Measurements from ENCODE around the gene ATP8A2. TPM values are rescaled to one million over a fixed set of nuclear protein-coding genes. Genes with fewer than 3 reads are reported as not detected.

ATP8A2 gene
- total and polyA plus RNA-seq, 2 of the 4 experiments (the other 2 are of a cell fraction) = 0.02 to 0.18 TPM

DNA sequence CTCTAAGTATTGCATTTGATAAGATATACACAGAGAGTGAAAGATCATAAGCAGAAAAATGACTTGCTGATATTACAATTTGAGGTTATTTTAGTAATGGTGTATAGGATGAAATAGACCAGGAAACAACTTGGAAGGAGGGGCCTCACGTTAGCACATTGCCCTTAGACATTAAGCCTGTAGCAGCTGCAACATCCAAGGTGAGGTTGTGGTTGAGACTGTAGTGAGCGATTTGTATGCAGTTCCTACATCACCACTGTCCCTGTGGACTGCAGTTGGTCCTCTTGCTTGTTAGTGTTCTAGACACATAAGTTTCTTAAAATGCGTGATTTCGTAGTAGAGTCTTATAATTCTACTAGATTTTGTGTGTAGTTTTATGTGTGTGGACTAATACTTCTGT is 311.3 kb downstream of the ATP8A2 start:
- H2AK5ac ChIP-seq (ENCODE audit: low read depth, low read length) = no peak overlapping the region
- H2BK15ac ChIP-seq (ENCODE audit: low read depth, low read length) = no peak overlapping the region
- H3K79me1 ChIP-seq (ENCODE audit: low read depth in 1 of 2, low read length in 2 of 2) = no peaks in the 10 kb centered on the region
- H3K14ac ChIP-seq (replicated peaks; ENCODE audit: low read depth, low read length) = no peak overlapping the region
- H3K27me3 ChIP-seq (ENCODE audit: control insufficient read depth, insufficient read depth, low read length) = no peaks in the 10 kb centered on the region
- ChIA-PET CTCF (no interaction called here), POLR2A (ENCODE audit: unreplicated experiment) (no interaction called here)
- in situ Hi-C loops (cut with MboI; ENCODE audit: low sequenced_read_pairs) = no loop called here
- no peak overlapping the region for H2AK9ac ChIP-seq (replicated peaks; ENCODE audit: low read depth, low read length, poor library complexity)
- no peak overlapping the region for H2BK5ac ChIP-seq (ENCODE audit: low read depth, low read length, poor library complexity, severe bottlenecking)
- no peaks in the 10 kb centered on the region for H4K20me1 ChIP-seq (ENCODE audit: insufficient read depth, low read length)
- no peak overlapping the region for H3K18ac ChIP-seq (ENCODE audit: low read depth, low read length)
- H2AFZ ChIP-seq (replicated peaks; ENCODE audit: low read length, poor library complexity) = no peak overlapping the region
- no peaks in the 10 kb centered on the region for H3K9me3 ChIP-seq (ENCODE audit: control insufficient read depth, insufficient read depth, low read length)
- no peak overlapping the region for H3K4ac ChIP-seq (ENCODE audit: low read depth, low read length)
- H4K91ac ChIP-seq (ENCODE audit: insufficient read depth, low read depth, low read length) = no peak overlapping the region
- no TSS peak for BruUV-seq (replicated peaks)
- H3K4me3 ChIP-seq (ENCODE audit: insufficient read depth, low read depth, low read length) = no peak overlapping the region
- dilution Hi-C loops (cut with HindIII; ENCODE audit: low sequenced_read_pairs, unreplicated experiment) = no loop called here
- no peak overlapping the region for H4K5ac ChIP-seq (ENCODE audit: low read depth, low read length)
- no peaks in the 10 kb centered on the region for H3K9me1 ChIP-seq (ENCODE audit: insufficient read depth, low read length)
- H3K4me1 ChIP-seq (ENCODE audit: control insufficient read depth, insufficient read depth, low read length) = no peaks in the 10 kb centered on the region
- H3K4me2 ChIP-seq (ENCODE audit: low read depth, low read length) = no peak overlapping the region
- TF ChIP-seq FOS (IDR thresholded peaks at IDR 0.05; ENCODE audit: low read depth, low read length) (no peak), BHLHE40 (IDR thresholded peaks at IDR 0.05; ENCODE audit: low read depth, low read length) (no peak), MAZ (IDR thresholded peaks at IDR 0.05; ENCODE audit: borderline replicate concordance, low read depth, low read length) (no peak), CHD1 (IDR thresholded peaks at IDR 0.05; ENCODE audit: low read depth, low read length) (no peak), POLR2A (IDR thresholded peaks at IDR 0.05; ENCODE audit: low read depth, low read length) (no peak)
- TF ChIP-seq, protein P1, sequence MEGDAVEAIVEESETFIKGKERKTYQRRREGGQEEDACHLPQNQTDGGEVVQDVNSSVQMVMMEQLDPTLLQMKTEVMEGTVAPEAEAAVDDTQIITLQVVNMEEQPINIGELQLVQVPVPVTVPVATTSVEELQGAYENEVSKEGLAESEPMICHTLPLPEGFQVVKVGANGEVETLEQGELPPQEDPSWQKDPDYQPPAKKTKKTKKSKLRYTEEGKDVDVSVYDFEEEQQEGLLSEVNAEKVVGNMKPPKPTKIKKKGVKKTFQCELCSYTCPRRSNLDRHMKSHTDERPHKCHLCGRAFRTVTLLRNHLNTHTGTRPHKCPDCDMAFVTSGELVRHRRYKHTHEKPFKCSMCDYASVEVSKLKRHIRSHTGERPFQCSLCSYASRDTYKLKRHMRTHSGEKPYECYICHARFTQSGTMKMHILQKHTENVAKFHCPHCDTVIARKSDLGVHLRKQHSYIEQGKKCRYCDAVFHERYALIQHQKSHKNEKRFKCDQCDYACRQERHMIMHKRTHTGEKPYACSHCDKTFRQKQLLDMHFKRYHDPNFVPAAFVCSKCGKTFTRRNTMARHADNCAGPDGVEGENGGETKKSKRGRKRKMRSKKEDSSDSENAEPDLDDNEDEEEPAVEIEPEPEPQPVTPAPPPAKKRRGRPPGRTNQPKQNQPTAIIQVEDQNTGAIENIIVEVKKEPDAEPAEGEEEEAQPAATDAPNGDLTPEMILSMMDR (conservative IDR thresholded peaks at IDR 0.05; ENCODE audit: low read depth, low read length) = no peak
- no peak for DNase-seq
- no peak overlapping the region for H3K23ac ChIP-seq (ENCODE audit: low read depth, low read length)
- no peak for ATAC-seq (ENCODE audit: low read depth)
- no peak overlapping the region for H4K8ac ChIP-seq (ENCODE audit: low read depth in 2 of 2, low read length in 2 of 2)
- WGBS, 2 experiments (ENCODE audit: extremely low coverage in 2 of 2, insufficient read length in 1 of 2) = no CpG with 5 or more reads among the region's 4 CpGs
- intact Hi-C loops (cut with micrococcal nuclease) = no loop called here
- no peak overlapping the region for H2BK120ac ChIP-seq (ENCODE audit: low read depth, low read length)
- no peak overlapping the region for H3K27ac ChIP-seq (ENCODE audit: insufficient read depth, low read length)
- H3K9ac ChIP-seq (ENCODE audit: low read depth, low read length) = no peak overlapping the region
- no peak overlapping the region for H3K56ac ChIP-seq (ENCODE audit: extremely low read depth, insufficient read depth, low read length)
- no peak overlapping the region for H2BK20ac ChIP-seq (ENCODE audit: low read depth, low read length)
- no peaks in the 10 kb centered on the region for H3K36me3 ChIP-seq (ENCODE audit: control insufficient read depth, insufficient read depth, low read length)
